Heart left ventricle (tissue), 16 donors: ENCODE data around the gene TRPM7. TPM values are rescaled to one million over a fixed set of nuclear protein-coding genes. Genes with fewer than 3 reads are reported as not detected.
A peak's percentile ranks its signal among the peaks of the same experiment; 100 is the strongest.

Source experiments
- ATAC-seq, 4 donors: fragments of 200-7000 bp; cut with Tn5 transposase; one replicate each; pipeline ENCODE4 v1.9.1; 2020 to 2022; ENCODE audit warnings: moderate library complexity in 4 of 4, mild to moderate bottlenecking in 3 of 4, moderate number of reproducible peaks in 1 of 4
- DNase-seq, 5 donors: peaks; one replicate each; pipeline ENCODE4 v3.0.0-alpha.2; 2020
- H3K27ac ChIP-seq, 12 donors: fragments of 200-600 bp; sonication (generic) in 4 of 12; one replicate each; pipeline versions ENCODE4 v1.5.0 to v1.8.0; 2016 to 2022; ENCODE audit warnings: mild to moderate bottlenecking in 2 of 12
- H3K27me3 ChIP-seq, 9 donors: fragments of 200-600 bp; sonication (generic) in 2 of 9; one replicate each; pipeline versions ENCODE4 v1.5.1 to v1.8.0; 2016 to 2022; ENCODE audit warnings: mild to moderate bottlenecking in 3 of 9
- H3K36me3 ChIP-seq, 9 donors: fragments of 200-600 bp; sonication (generic) in 2 of 9; one replicate each; pipeline versions ENCODE4 v1.5.0 to v1.8.0; 2018 to 2022; ENCODE audit warnings: mild to moderate bottlenecking in 2 of 9
- H3K4me1 ChIP-seq, 12 donors: fragments of 200-600 bp; sonication (generic) in 4 of 12; one replicate each; pipeline versions ENCODE4 v1.5.0 to v1.8.0; 2016 to 2022; ENCODE audit warnings: mild to moderate bottlenecking in 3 of 12
- H3K4me3 ChIP-seq, 12 donors: fragments of 200-600 bp; sonication (generic) in 4 of 12; one replicate each; pipeline versions ENCODE4 v1.5.0 to v1.8.0; 2017 to 2022; ENCODE audit warnings: mild to moderate bottlenecking in 9 of 12, moderate library complexity in 4 of 12
- H3K9me3 ChIP-seq, 12 donors: fragments of 200-600 bp; sonication (generic) in 4 of 12; one replicate each; pipeline versions ENCODE4 v1.5.0 to v1.8.0; 2016 to 2022; ENCODE audit warnings: mild to moderate bottlenecking in 1 of 12
- CTCF ChIP-seq, 12 donors: fragments of 200-600 bp; sonication (generic) in 4 of 12; IDR thresholded peaks; one replicate each; pipeline versions ENCODE4 v1.5.0 to v1.8.0; 2018 to 2022; ENCODE audit warnings: antibody characterized with exemption in 12 of 12, mild to moderate bottlenecking in 5 of 12
- POLR2A ChIP-seq, 2 donors: fragments of 450-650 bp; IDR thresholded peaks; one replicate each; pipeline ENCODE4 v1.6.1; 2017; ENCODE audit warnings: antibody characterized with exemption in 2 of 2, mild to moderate bottlenecking in 2 of 2, moderate library complexity in 2 of 2
- WGBS, 4 donors: extraction: QIAGEN DNeasy Blood & Tissue Kit in 2 of 4; methylation state at CpG; one replicate each; pipeline versions ENCODE4 v1.1.5 to v1.1.7; 2013 to 2018; 5-methylcytosine and 5-hydroxymethylcytosine counted together
- intact Hi-C, 10 donors: fragments of 100-400 bp; cut with DNase I; formaldehyde crosslinking; loops; one replicate each; pipeline versions ENCODE4 v1.11.1 to v1.14.2; 2022
- polyA plus RNA-seq, 2 donors: library from polyadenylated mRNA; stranded (reverse); fragments of 200-250 nt; gene quantifications; one replicate each; pipeline ENCODE4 v1.2.3, GENCODE V29; 2013
- total RNA-seq, 9 donors: library from RNA; depleted of rRNA in 2 of 9; stranded (reverse); fragments of >200 nt in 2 of 9; fragmentation: NEBNext Ultra II Directional in 3 of 9; extraction: Animal tissue kit (Norgen Biotek cat#: 25700) in 3 of 9; gene quantifications; one replicate each; pipeline versions ENCODE4 v1.1.0 to v1.2.4, GENCODE V29; 2016 to 2023
- donor health status: ischemic (EF 13 %, LVEDD 7.1; RV severe dilation, severe dysfunction).
- donor health status: healthy with polysubstance abuse.
- donor health status: DM: no; HTN: yes; CAD: no.
- donor health status: DM: no; HTN: no; CAD: no.
- donor health status: ischemic (EF 25% LVEDD 6.9; RV normal size, moderate dysfunction).
- donor health status: ischemic (EF 25% LVEDD 5.7; RV mildly dilated, moderate dysfunction).
- donor health status: healthy.
- donor health status: DM: yes; HTN: yes; CAD: no.
- donor health status: ischemic (EF 35%, LVEDD 5.7; RV mildly dilated, moderate dysfunction).
- donor health status: nonischemic (EF 11% LVEDD 7.7; RV severe dilation, severe dysfunction).
- donor health status: DM: yes; HTN: yes; CAD: no.
- donor health status: PGD.
- donor health status: ischemic (EF 29% LVEDD 5.4; RV normal size, mild dysfunction).
- donor health status: nonischemic (EF 23%, LVEDD 6.1; RV moderate dilation, normal function).

The TRPM7 gene
- total and polyA plus RNA-seq, 11 donors, result 11.9 to 49.3 (median 30.6) TPM

GRCh38 chr15:50681467-50681866 lies 5.1 kb downstream of the TRPM7 start:
- Histone ChIP-seq H3K4me1 (peaks cover 0 to 76% (median 35%) of the 10 kb centered on the region in 12 donors), H3K27ac (no peak overlapping the region), H3K4me3 (peak overlapping the region in 2 of 12 donors; percentile 13 to 20), H3K36me3 (peaks cover 0 to 20% (median 11%) of the 10 kb centered on the region in 9 donors), H3K27me3 (no peaks in the 10 kb centered on the region), H3K9me3 (no peaks in the 10 kb centered on the region)
- ATAC-seq (no peak), DNase-seq (no peak)
- intact Hi-C loops, result loop anchor here in 1 of 10 donors (10.0 kb wide), 1 partner anchor 83 kb away; the partner anchor contains the start of gene SPPL2A
- TF ChIP-seq POLR2A (IDR thresholded peaks at IDR 0.05) (no peak), CTCF (IDR thresholded peaks at IDR 0.05) (no peak)

- TF ChIP-seq CTCF (IDR thresholded peaks at IDR 0.05) (no peak), POLR2A (IDR thresholded peaks at IDR 0.05) (no peak)
- ATAC-seq, result peak in 3 of 4 donors; percentile 26 to 49 (median 31)
Measured at GRCh38 chr15:50676799-50677483, 9.7 kb downstream of the TRPM7 start.

GRCh38 chr15:50675535-50676144 lies 11.0 kb downstream of the TRPM7 start:
- ATAC-seq (no peak), DNase-seq (no peak)
- Histone ChIP-seq H3K36me3 (peaks cover 0 to 18% (median 0%) of the 10 kb centered on the region in 9 donors), H3K27ac (no peak overlapping the region), H3K4me3 (no peak overlapping the region), H3K9me3 (no peaks in the 10 kb centered on the region), H3K4me1 (peaks cover 0 to 58% (median 23%) of the 10 kb centered on the region in 12 donors), H3K27me3 (no peaks in the 10 kb centered on the region)
- intact Hi-C loops, result loop anchor here in 9 of 10 donors (1.0 to 10.0 kb wide), 4 partner anchors 201 to 229 kb away; partner anchors contain the start of gene AP4E1 (in 2 of the 9)
- TF ChIP-seq POLR2A (IDR thresholded peaks at IDR 0.05), result no peak
- peak; percentile 69 to 83 (median 78) for TF ChIP-seq CTCF (IDR thresholded peaks at IDR 0.05)

More at GRCh38 chr15:50676799-50677483, 9.7 kb downstream of the TRPM7 start:
- intact Hi-C loops, result loop anchor here in 7 of 10 donors (5.0 to 10.0 kb wide), 2 partner anchors 200 to 228 kb away; partner anchors contain the start of gene AP4E1 (in 2 of the 7)
- Histone ChIP-seq H3K4me1 (peaks cover 0 to 64% (median 22%) of the 10 kb centered on the region in 12 donors), H3K4me3 (no peak overlapping the region), H3K27ac (peak overlapping the region in 3 of 12 donors; percentile 21 to 37 (median 31)), H3K9me3 (no peaks in the 10 kb centered on the region), H3K36me3 (peaks cover 0 to 24% (median 4%) of the 10 kb centered on the region in 9 donors), H3K27me3 (no peaks in the 10 kb centered on the region)
- no peak for DNase-seq
- 60 to 71% (median 64%) methylated on average over 6 of the region's 6 CpGs for WGBS, 4 donors

GRCh38 chr15:50670115-50670514 lies 16.5 kb downstream of the TRPM7 start:
- H3K4me3 ChIP-seq, result no peak overlapping the region
- H3K4me1 ChIP-seq, result peaks cover 0 to 44% (median 12%) of the 10 kb centered on the region in 12 donors
- H3K36me3 ChIP-seq, result peaks cover 0 to 26% (median 12%) of the 10 kb centered on the region in 9 donors
- H3K9me3 ChIP-seq, result no peaks in the 10 kb centered on the region
- H3K27ac ChIP-seq, result no peak overlapping the region
- no peaks in the 10 kb centered on the region for H3K27me3 ChIP-seq
- DNase-seq (no peak), ATAC-seq (no peak)
- no peak for TF ChIP-seq CTCF (IDR thresholded peaks at IDR 0.05)
- no peak for TF ChIP-seq POLR2A (IDR thresholded peaks at IDR 0.05)
- intact Hi-C loops, result loop anchor here in 2 of 10 donors (10.0 kb wide), 1 partner anchor 235 kb away; the partner anchor contains the start of gene AP4E1 (in 2 of the 2)
- WGBS, 4 donors, result 44 to 62% (median 50%) methylated on average over 2 of the region's 2 CpGs
